MCF 10A (cell line): Measurements from ENCODE around the gene SEMA3C. TPM values are rescaled to one million over a fixed set of nuclear protein-coding genes. Genes with fewer than 3 reads are reported as not detected.

Experiments used
- BruUV-seq: library from RNA; stranded (reverse); fragments of 400-500 nt; replicated peaks from 2 replicates; lab custom pipeline; 2021; lab: Mats Ljungman, UMichigan
- CTCF ChIA-PET: fragments of 300-600 bp; sonication (Branson Sonifier 250); formaldehyde crosslinking; extraction: SDS; loops from one replicate; lab custom pipeline; 2021; ENCODE audit warnings: antibody characterized with exemption, inconsistent platforms; lab: Yijun Ruan, JAX
- POLR2A ChIA-PET: fragments of 300-600, 350-650 bp; sonication (Branson Sonifier 250); formaldehyde crosslinking; extraction: SDS; loops from one replicate; lab custom pipeline; 2020; ENCODE audit warnings: antibody characterized with exemption, inconsistent platforms; lab: Yijun Ruan, JAX
- DNase-seq: peaks from one replicate; pipeline ENCODE4 v3.0.0-alpha.2; 2018; ENCODE audit not compliant: unreplicated experiment
- H3K27ac Mint-ChIP-seq: one replicate; pipeline ENCODE4 v1.8.0; 2022; ENCODE audit warnings: mild to moderate bottlenecking, low read depth, mixed read lengths; ENCODE audit not compliant: unreplicated experiment
- H3K27me3 Mint-ChIP-seq: one replicate; pipeline ENCODE4 v1.8.0; 2022; ENCODE audit warnings: mixed read lengths; ENCODE audit not compliant: insufficient read depth, unreplicated experiment
- H3K36me3 Mint-ChIP-seq: one replicate; pipeline ENCODE4 v1.8.0; 2022; ENCODE audit warnings: mild to moderate bottlenecking, moderate library complexity, mixed read lengths; ENCODE audit not compliant: insufficient read depth, unreplicated experiment
- H3K4me1 Mint-ChIP-seq: one replicate; pipeline ENCODE4 v1.8.0; 2022; ENCODE audit warnings: mixed read lengths; ENCODE audit not compliant: insufficient read depth, unreplicated experiment
- H3K4me3 Mint-ChIP-seq: one replicate; pipeline ENCODE4 v1.8.0; 2022; ENCODE audit warnings: mild to moderate bottlenecking, moderate library complexity, mixed read lengths; ENCODE audit not compliant: unreplicated experiment
- H3K9me3 Mint-ChIP-seq: one replicate; pipeline ENCODE4 v1.8.0; 2022; ENCODE audit warnings: mixed read lengths; ENCODE audit not compliant: unreplicated experiment
- intact Hi-C: fragments of 100-400 bp; cut with micrococcal nuclease; formaldehyde crosslinking; loops from 2 replicates; pipeline ENCODE4 v1.14.1; 2022
- total RNA-seq: library from RNA; stranded (reverse); gene quantifications from 2 replicates; pipeline ENCODE4 v1.2.3, GENCODE V29; 2022
- TF ChIP-seq, protein P1 (sequence below): fragments of 200-600 bp; IDR thresholded peaks from one replicate; pipeline ENCODE4 v1.8.0; 2022; ENCODE audit warnings: antibody characterized with exemption, mild to moderate bottlenecking; ENCODE audit not compliant: unreplicated experiment

SEMA3C gene
- total RNA-seq, 1 experiment from 2014 or later: 140 TPM

DNA sequence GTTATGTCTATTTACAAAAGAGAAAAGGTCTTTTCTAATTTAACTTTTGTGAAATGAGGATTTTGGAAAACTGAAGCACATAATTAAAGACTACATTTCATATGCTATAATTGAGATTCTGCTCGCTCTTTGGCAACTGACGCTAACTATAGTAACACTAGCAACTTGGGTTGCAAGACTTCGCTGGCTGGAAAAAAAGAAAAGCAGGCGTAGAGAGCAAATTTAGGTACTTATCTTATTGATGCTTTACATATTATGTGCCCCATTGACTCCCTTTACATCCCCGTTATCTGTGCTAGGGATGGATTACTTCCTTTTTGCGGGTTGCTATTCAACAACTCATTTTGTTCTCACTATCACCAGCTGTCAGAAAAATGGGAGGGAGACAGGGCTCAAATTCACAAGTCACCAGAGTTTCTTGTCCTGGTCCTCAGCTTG, 10.5 kb downstream of the SEMA3C start:
- Mint-ChIP-seq H3K9me3 (no peaks in the 10 kb centered on the region), H3K4me1 (peaks cover 46% of the 10 kb centered on the region), H3K4me3 (no peak overlapping the region), H3K27me3 (no peaks in the 10 kb centered on the region), H3K27ac (no peak overlapping the region), H3K36me3 (peaks cover 58% of the 10 kb centered on the region)
- intact Hi-C loops: no loop called here
- ChIA-PET CTCF (interaction anchor here (1.1 kb wide), 1 partner anchor 9 kb away, joined by 4 read pairs; no protein-coding TSS in a partner anchor), POLR2A (interaction anchor here (1.5 to 3.3 kb wide), 3 partner anchors 8 to 10 kb away, joined by 5 to 27 read pairs (median 9); partner anchors contain the start of gene SEMA3C)
- TF ChIP-seq, protein P1, sequence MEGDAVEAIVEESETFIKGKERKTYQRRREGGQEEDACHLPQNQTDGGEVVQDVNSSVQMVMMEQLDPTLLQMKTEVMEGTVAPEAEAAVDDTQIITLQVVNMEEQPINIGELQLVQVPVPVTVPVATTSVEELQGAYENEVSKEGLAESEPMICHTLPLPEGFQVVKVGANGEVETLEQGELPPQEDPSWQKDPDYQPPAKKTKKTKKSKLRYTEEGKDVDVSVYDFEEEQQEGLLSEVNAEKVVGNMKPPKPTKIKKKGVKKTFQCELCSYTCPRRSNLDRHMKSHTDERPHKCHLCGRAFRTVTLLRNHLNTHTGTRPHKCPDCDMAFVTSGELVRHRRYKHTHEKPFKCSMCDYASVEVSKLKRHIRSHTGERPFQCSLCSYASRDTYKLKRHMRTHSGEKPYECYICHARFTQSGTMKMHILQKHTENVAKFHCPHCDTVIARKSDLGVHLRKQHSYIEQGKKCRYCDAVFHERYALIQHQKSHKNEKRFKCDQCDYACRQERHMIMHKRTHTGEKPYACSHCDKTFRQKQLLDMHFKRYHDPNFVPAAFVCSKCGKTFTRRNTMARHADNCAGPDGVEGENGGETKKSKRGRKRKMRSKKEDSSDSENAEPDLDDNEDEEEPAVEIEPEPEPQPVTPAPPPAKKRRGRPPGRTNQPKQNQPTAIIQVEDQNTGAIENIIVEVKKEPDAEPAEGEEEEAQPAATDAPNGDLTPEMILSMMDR: no peak
- no TSS peak for BruUV-seq
- no peak for DNase-seq

DNA sequence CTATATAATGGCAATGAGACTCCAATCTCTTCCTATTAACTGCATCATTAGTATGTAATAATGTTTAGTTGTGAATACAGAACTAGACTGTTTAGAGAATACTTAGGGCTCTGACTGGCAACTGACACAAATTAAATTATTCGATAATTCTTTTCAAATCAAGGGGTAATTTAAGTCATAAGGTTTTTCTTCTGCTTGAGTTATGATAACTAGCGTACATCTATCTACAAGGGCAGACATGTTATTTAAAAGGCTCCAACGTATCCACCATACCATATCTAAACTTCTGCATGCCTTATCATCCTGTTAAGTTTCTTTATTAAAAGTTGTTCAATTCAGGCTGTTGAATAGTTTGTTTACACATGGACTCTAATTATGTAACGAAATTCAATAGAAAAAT, 11.2 kb downstream of the SEMA3C start:
- CTCF ChIA-PET: interaction anchor here (1.1 kb wide), 1 partner anchor 9 kb away, joined by 7 read pairs; no protein-coding TSS in a partner anchor
- Mint-ChIP-seq H3K27me3 (no peaks in the 10 kb centered on the region), H3K9me3 (no peaks in the 10 kb centered on the region), H3K27ac (no peak overlapping the region), H3K4me3 (no peak overlapping the region), H3K36me3 (peaks cover 58% of the 10 kb centered on the region), H3K4me1 (peaks cover 48% of the 10 kb centered on the region)
- no TSS peak for BruUV-seq
- TF ChIP-seq, protein P1: no peak
- DNase-seq: no peak
- POLR2A ChIA-PET: interaction anchor here (0.6 to 2.3 kb wide), 3 partner anchors 8 to 26 kb away, joined by 3 to 14 read pairs (median 4); partner anchors contain the start of gene SEMA3C
- intact Hi-C loops: no loop called here

DNA sequence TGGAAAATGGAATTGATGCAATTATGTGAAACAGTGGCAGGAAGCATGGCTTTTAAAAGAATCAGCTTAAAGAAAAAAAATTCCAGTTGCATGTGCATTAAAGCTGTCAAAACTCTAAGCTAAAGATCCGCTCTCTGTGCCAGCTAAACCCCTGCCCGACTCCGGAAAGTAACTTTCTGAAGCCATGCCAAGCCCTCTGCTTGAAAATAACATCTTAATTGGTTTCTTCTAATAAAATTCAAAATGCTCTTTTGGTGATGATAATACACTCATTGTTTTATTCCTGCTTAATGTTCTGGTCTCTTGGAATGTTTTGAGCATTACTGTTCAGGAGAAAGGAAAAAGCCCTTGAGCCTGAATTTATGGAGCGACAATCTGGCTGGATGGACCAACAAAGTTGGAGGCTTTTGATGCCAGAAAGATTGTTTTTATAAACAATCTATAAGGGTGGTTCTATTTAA, 11.7 kb downstream of the SEMA3C start:
- no peak overlapping the region for H3K27ac Mint-ChIP-seq
- no peaks in the 10 kb centered on the region for H3K9me3 Mint-ChIP-seq
- no peaks in the 10 kb centered on the region for H3K27me3 Mint-ChIP-seq
- no TSS peak for BruUV-seq
- intact Hi-C loops: no loop called here
- peaks cover 48% of the 10 kb centered on the region for H3K4me1 Mint-ChIP-seq
- TF ChIP-seq, protein P1: no peak
- no peak overlapping the region for H3K4me3 Mint-ChIP-seq
- DNase-seq: no peak
- peaks cover 58% of the 10 kb centered on the region for H3K36me3 Mint-ChIP-seq
- CTCF ChIA-PET: interaction anchor here (0.7 to 1.1 kb wide), 5 partner anchors 10 to 563 kb away, joined by 3 to 7 read pairs (median 3); no protein-coding TSS in a partner anchor
- POLR2A ChIA-PET: interaction anchor here (0.6 to 2.3 kb wide), 6 partner anchors 9 to 26 kb away, joined by 3 to 14 read pairs (median 4); partner anchors contain the start of gene SEMA3C

DNA sequence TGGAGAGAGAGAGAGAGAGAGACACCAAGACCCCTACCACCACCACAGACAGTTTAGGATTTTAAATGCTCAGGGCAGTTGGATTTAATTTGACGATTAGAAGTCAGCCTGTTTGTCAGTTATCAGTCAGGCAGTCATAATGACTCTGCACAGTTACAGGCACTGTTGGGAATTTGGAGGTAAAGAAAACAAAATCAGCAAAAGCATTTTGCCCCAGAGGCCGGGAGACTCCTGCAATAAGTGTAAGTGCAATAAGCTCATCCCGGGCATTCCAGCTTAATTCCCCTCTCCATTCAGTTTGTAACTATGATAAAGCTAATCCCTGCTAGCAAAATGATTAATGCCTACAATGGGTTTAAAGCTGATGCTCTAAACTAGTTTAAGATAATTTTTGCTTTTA, 13.5 kb downstream of the SEMA3C start:
- TF ChIP-seq, protein P1: no peak
- no peaks in the 10 kb centered on the region for H3K9me3 Mint-ChIP-seq
- intact Hi-C loops: no loop called here
- H3K4me3 Mint-ChIP-seq: no peak overlapping the region
- H3K4me1 Mint-ChIP-seq: peaks cover 48% of the 10 kb centered on the region
- peak overlapping the region; percentile 66 for H3K27ac Mint-ChIP-seq
- ChIA-PET CTCF (interaction anchor here (1.0 kb wide), 1 partner anchor 11 kb away, joined by 6 read pairs; no protein-coding TSS in a partner anchor), POLR2A (interaction anchor here (0.6 to 2.3 kb wide), 5 partner anchors 8 to 559 kb away, joined by 3 to 14 read pairs (median 4); partner anchors contain the start of gene SEMA3C)
- no peak for DNase-seq
- no peaks in the 10 kb centered on the region for H3K27me3 Mint-ChIP-seq
- H3K36me3 Mint-ChIP-seq: peaks cover 45% of the 10 kb centered on the region
- no TSS peak for BruUV-seq
